Measurements from ENCODE around the gene CLCN2.

DNA sequence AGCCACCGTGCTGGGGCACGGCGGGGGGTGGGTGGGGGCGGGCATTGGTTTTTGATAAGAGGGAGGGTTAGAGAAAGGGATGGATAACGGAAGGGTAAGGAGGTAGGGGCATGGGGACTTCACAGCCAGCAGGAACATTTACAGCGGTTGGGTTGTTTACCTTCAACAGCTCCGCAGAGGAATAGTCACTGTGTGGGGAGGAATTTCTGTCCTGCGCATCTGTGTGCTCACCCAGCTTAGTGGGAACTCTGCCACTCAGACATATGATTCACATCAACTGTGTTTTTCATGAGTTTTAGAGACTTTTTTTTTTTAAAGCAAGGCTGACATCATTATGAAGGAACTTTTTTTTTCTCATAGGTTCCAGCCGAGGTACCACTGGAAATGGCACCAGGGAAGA, 38.0 kb upstream of the CLCN2 start:
- TF ChIP-seq, protein P1, sequence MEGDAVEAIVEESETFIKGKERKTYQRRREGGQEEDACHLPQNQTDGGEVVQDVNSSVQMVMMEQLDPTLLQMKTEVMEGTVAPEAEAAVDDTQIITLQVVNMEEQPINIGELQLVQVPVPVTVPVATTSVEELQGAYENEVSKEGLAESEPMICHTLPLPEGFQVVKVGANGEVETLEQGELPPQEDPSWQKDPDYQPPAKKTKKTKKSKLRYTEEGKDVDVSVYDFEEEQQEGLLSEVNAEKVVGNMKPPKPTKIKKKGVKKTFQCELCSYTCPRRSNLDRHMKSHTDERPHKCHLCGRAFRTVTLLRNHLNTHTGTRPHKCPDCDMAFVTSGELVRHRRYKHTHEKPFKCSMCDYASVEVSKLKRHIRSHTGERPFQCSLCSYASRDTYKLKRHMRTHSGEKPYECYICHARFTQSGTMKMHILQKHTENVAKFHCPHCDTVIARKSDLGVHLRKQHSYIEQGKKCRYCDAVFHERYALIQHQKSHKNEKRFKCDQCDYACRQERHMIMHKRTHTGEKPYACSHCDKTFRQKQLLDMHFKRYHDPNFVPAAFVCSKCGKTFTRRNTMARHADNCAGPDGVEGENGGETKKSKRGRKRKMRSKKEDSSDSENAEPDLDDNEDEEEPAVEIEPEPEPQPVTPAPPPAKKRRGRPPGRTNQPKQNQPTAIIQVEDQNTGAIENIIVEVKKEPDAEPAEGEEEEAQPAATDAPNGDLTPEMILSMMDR (IDR thresholded peaks at IDR 0.05; ENCODE audit: low read length) = no peak
- TF ChIP-seq EZH2 (IDR thresholded peaks at IDR 0.05; ENCODE audit: borderline replicate concordance, low read length) = no peak

All from OCI-LY1 (cell line).